Colonic mucosa (tissue), 4 donors: Measurements from ENCODE around the gene FAHD1. TPM values are rescaled to one million over a fixed set of nuclear protein-coding genes. Genes with fewer than 3 reads are reported as not detected.

Source experiments
- DNase-seq: peaks from one replicate; pipeline ENCODE4 v3.0.0-alpha.2; 2020
- H3K27ac ChIP-seq: fragments of 200-600 bp; one replicate; pipeline ENCODE4 v1.8.0; 2021
- H3K27me3 ChIP-seq: fragments of 200-600 bp; one replicate; pipeline ENCODE4 v1.8.0; 2021
- H3K36me3 ChIP-seq: fragments of 200-600 bp; one replicate; pipeline ENCODE4 v1.8.0; 2021
- H3K4me1 ChIP-seq: fragments of 200-600 bp; one replicate; pipeline ENCODE4 v1.8.0; 2021; ENCODE audit warnings: mild to moderate bottlenecking
- H3K4me3 ChIP-seq: fragments of 200-600 bp; one replicate; pipeline ENCODE4 v1.8.0; 2021
- H3K9ac ChIP-seq, 2 donors: one replicate each; pipeline ENCODE4 v1.7.0; 2013; ENCODE audit warnings: control low read depth in 2 of 2, low read depth in 2 of 2, low read length in 2 of 2
- H3K9me3 ChIP-seq: fragments of 200-600 bp; one replicate; pipeline ENCODE4 v1.8.0; 2021
- intact Hi-C: fragments of 100-400 bp; cut with DNase I; formaldehyde crosslinking; loops from one replicate; pipeline ENCODE4 v1.14.1; 2022
- total RNA-seq, 2 donors: library from RNA; stranded (reverse); fragmentation: NEBNext Ultra II Directional in 1 of 2; extraction: Animal tissue kit (Norgen Biotek cat#: 25700) in 1 of 2; gene quantifications; one replicate each; pipeline ENCODE4 v1.2.1, GENCODE V29; 2021
- TF ChIP-seq, protein P1 (sequence below): fragments of 200-600 bp; IDR thresholded peaks from one replicate; pipeline ENCODE4 v1.8.0; 2022; ENCODE audit warnings: antibody characterized with exemption, mild to moderate bottlenecking
- donor health status: healthy.
- donor health status: DM: no; HTN: no; CAD: no.
- donor health status: DM: no; HTN: no; CAD: no.

The FAHD1 gene
- total RNA-seq, 2 donors from 2014 or later = 55.5 to 73.9 TPM

GRCh38 chr16:1818873-1819525 lies 8.0 kb upstream of the FAHD1 start:
- Histone ChIP-seq H3K27ac (no peak overlapping the region), H3K27me3 (no peaks in the 10 kb centered on the region), H3K9me3 (no peaks in the 10 kb centered on the region), H3K4me1 (no peaks in the 10 kb centered on the region), H3K4me3 (no peak overlapping the region), H3K36me3 (peaks cover 15% of the 10 kb centered on the region), H3K9ac (no peak overlapping the region)
- intact Hi-C loops = no loop called here
- no peak for DNase-seq
- TF ChIP-seq, protein P1, sequence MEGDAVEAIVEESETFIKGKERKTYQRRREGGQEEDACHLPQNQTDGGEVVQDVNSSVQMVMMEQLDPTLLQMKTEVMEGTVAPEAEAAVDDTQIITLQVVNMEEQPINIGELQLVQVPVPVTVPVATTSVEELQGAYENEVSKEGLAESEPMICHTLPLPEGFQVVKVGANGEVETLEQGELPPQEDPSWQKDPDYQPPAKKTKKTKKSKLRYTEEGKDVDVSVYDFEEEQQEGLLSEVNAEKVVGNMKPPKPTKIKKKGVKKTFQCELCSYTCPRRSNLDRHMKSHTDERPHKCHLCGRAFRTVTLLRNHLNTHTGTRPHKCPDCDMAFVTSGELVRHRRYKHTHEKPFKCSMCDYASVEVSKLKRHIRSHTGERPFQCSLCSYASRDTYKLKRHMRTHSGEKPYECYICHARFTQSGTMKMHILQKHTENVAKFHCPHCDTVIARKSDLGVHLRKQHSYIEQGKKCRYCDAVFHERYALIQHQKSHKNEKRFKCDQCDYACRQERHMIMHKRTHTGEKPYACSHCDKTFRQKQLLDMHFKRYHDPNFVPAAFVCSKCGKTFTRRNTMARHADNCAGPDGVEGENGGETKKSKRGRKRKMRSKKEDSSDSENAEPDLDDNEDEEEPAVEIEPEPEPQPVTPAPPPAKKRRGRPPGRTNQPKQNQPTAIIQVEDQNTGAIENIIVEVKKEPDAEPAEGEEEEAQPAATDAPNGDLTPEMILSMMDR = no peak

- intact Hi-C loops = no loop called here
- H3K9ac ChIP-seq = no peak overlapping the region
- TF ChIP-seq, protein P1 = no peak
- DNase-seq = no peak
- no peak overlapping the region for H3K27ac ChIP-seq
- no peaks in the 10 kb centered on the region for H3K27me3 ChIP-seq
- H3K4me1 ChIP-seq = no peaks in the 10 kb centered on the region
- H3K36me3 ChIP-seq = peaks cover 15% of the 10 kb centered on the region
- H3K9me3 ChIP-seq = no peaks in the 10 kb centered on the region
- no peak overlapping the region for H3K4me3 ChIP-seq
Observed at GRCh38 chr16:1819611-1820010, 7.4 kb upstream of the FAHD1 start.

- intact Hi-C loops = no loop called here
- Histone ChIP-seq H3K27ac (no peak overlapping the region), H3K36me3 (peaks cover 15% of the 10 kb centered on the region)
Observed at GRCh38 chr16:1820096-1820945, 6.7 kb upstream of the FAHD1 start.

DNA sequence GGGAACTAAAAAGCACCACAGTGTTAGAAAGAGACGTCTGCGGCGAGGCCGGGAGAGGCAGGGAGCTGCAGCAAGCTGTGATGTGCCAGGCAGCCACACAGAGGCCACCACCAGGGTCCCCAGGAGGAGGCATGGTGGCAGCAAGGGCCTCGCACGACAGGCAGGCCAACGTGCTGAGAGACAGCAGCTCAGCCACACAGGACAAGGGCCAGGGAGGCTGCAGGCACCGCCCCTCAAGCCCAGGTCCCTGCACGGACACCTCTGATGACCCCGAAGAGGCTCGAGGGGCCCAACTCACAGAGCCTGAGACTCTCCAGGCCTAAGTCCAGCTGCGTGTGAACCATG lies 6.1 kb upstream of the FAHD1 start:
- no peak for DNase-seq
- Histone ChIP-seq H3K27ac (no peak overlapping the region), H3K36me3 (peaks cover 15% of the 10 kb centered on the region)

More at GRCh38 chr16:1820096-1820945, 6.7 kb upstream of the FAHD1 start:
- Histone ChIP-seq H3K9ac (no peak overlapping the region), H3K4me1 (peaks cover 4% of the 10 kb centered on the region), H3K27me3 (no peaks in the 10 kb centered on the region), H3K9me3 (no peaks in the 10 kb centered on the region), H3K4me3 (no peak overlapping the region)
- TF ChIP-seq, protein P1 = no peak
- no peak for DNase-seq

DNA sequence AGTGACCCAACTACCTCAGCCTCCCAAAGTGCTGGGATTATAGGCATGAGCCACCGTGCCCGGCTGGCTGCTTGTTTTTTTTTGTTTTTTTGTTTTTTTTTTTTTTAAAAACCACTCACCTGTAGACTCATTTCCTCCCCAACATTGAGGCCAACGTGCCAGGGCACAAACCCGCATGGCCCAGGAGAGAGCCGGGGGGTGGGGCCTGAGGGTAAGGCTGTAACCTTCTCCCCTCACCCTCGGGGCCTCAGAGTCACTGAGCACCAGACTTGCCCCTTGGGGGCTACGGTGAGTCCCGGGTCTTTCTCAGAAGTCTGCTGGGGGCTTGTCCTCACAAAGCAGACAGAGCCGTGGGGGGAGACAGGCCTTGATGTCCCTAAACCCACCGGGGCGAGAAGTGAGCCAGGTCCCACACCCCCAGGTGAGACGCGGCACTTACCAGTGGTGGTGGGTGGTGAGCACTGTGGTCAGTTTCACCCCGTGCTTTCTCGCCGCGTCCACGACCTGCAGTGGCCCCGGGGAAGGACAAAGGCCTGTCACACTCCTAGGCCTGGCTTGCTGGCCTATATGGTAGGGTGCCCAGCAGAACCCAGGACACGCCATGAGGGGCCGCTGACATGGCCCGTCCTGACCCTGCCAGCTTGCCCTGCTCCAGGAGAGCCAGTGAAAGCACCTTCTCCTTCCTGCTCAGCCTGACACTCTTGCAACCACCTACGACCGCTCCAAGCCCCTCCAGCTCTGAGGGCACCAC lies 5.0 kb upstream of the FAHD1 start:
- H3K4me1 ChIP-seq = peaks cover 9% of the 10 kb centered on the region
- no peak overlapping the region for H3K4me3 ChIP-seq
- no peak overlapping the region for H3K9ac ChIP-seq
- intact Hi-C loops = no loop called here
- no peaks in the 10 kb centered on the region for H3K9me3 ChIP-seq
- DNase-seq = no peak
- H3K27ac ChIP-seq = no peak overlapping the region
- TF ChIP-seq, protein P1 = no peak
- no peaks in the 10 kb centered on the region for H3K27me3 ChIP-seq
- H3K36me3 ChIP-seq = peaks cover 15% of the 10 kb centered on the region

More for the DNA sequence above, 6.1 kb upstream of the FAHD1 start:
- Histone ChIP-seq H3K9ac (no peak overlapping the region), H3K4me3 (no peak overlapping the region), H3K27me3 (no peaks in the 10 kb centered on the region), H3K9me3 (no peaks in the 10 kb centered on the region), H3K4me1 (peaks cover 9% of the 10 kb centered on the region)
- intact Hi-C loops = no loop called here
- TF ChIP-seq, protein P1 = no peak
